ENCODE data around the gene TAF5L. TPM values are rescaled to one million over a fixed set of nuclear protein-coding genes. Genes with fewer than 3 reads are reported as not detected.
A peak's percentile ranks its signal among the peaks of the same experiment; 100 is the strongest.

The TAF5L gene
- total RNA-seq: 10 to 100 TPM; 11.0 to 25.5 (median 19.6) TPM

- peak within 1 kb of the TSS; percentile 69 to 96 (median 92) for H3K4me3 ChIP-seq
- peaks cover 21 to 40% (median 24%) of the 10 kb centered on the region in 4 donors for H3K4me1 ChIP-seq
- peaks cover 0 to 2% (median 0%) of the 10 kb centered on the region in 4 donors for H3K36me3 ChIP-seq
- TF ChIP-seq POLR2AphosphoS5 (IDR thresholded peaks at IDR 0.05) (peak in 1 of 2 donors; percentile 79), EP300 (IDR thresholded peaks at IDR 0.05) (no peak), CTCF (IDR thresholded peaks at IDR 0.05) (peak in 3 of 6 experiments; percentile 20 to 37 (median 32)), POLR2A (IDR thresholded peaks at IDR 0.05) (peak in 2 of 4 donors; percentile 8 to 71)
- DNase-seq: peak; percentile 91 to 98
- peak within 1 kb of the TSS; percentile 85 to 95 (median 88) for H3K27ac ChIP-seq
- WGBS, 2 donors: 0% methylated on average over 5 to 18 of the region's 97 CpGs
- H3K9me3 ChIP-seq: no peaks in the 10 kb centered on the region
- no peaks in the 10 kb centered on the region for H3K27me3 ChIP-seq
- ATAC-seq (ENCODE audit: low FRiP score in 2 of 2): peak; percentile 96 to 99
Measured at GRCh38 chr1:229625915-229626831, at the start of gene TAF5L, which contains the start of gene URB2. Gene TAF5L, minus strand, starts transcription at chr1:229626122. Its CDS starts 11,640 bp downstream, at chr1:229614482. Gene URB2, plus strand, starts transcription at chr1:229626247. Its CDS starts 1,387 bp downstream, at chr1:229627634.

- no peak for ATAC-seq (ENCODE audit: low FRiP score in 2 of 2)
- Histone ChIP-seq H3K9me3 (no peaks in the 10 kb centered on the region), H3K4me3 (no peak overlapping the region), H3K27ac (no peak overlapping the region), H3K36me3 (no peaks in the 10 kb centered on the region), H3K27me3 (no peaks in the 10 kb centered on the region), H3K4me1 (no peaks in the 10 kb centered on the region)
- TF ChIP-seq EP300 (IDR thresholded peaks at IDR 0.05): no peak
- TF ChIP-seq POLR2A (IDR thresholded peaks at IDR 0.05): no peak
- TF ChIP-seq POLR2AphosphoS5 (IDR thresholded peaks at IDR 0.05): no peak
- no peak for TF ChIP-seq CTCF (IDR thresholded peaks at IDR 0.05)
- DNase-seq: no peak
Measured at GRCh38 chr1:229675396-229675795, 49.5 kb upstream of the TAF5L start.

- H3K4me1 ChIP-seq: no peaks in the 10 kb centered on the region
- TF ChIP-seq POLR2AphosphoS5 (IDR thresholded peaks at IDR 0.05) (no peak), POLR2A (IDR thresholded peaks at IDR 0.05) (no peak), CTCF (IDR thresholded peaks at IDR 0.05) (no peak), EP300 (IDR thresholded peaks at IDR 0.05) (no peak)
- no peak for DNase-seq
- 47 to 48% methylated on average over 2 to 5 of the region's 5 CpGs for WGBS, 2 donors
- H3K9me3 ChIP-seq: no peaks in the 10 kb centered on the region
- H3K36me3 ChIP-seq: no peaks in the 10 kb centered on the region
- ATAC-seq (ENCODE audit: low FRiP score in 2 of 2): peak in 1 of 2 donors; percentile 10
- H3K4me3 ChIP-seq: no peak overlapping the region
- H3K27me3 ChIP-seq: no peaks in the 10 kb centered on the region
- H3K27ac ChIP-seq: no peak overlapping the region
Measured at GRCh38 chr1:229674042-229674441, 48.1 kb upstream of the TAF5L start.

- no peaks in the 10 kb centered on the region for H3K9me3 ChIP-seq
- DNase-seq (no peak), ATAC-seq (ENCODE audit: low FRiP score in 2 of 2) (no peak)
- no peak overlapping the region for H3K4me3 ChIP-seq
- no peaks in the 10 kb centered on the region for H3K36me3 ChIP-seq
- H3K4me1 ChIP-seq: no peaks in the 10 kb centered on the region
- WGBS, 2 donors: 78 to 97% methylated on average over 2 of the region's 2 CpGs
- TF ChIP-seq CTCF (IDR thresholded peaks at IDR 0.05): no peak
- no peak for TF ChIP-seq EP300 (IDR thresholded peaks at IDR 0.05)
- no peak for TF ChIP-seq POLR2A (IDR thresholded peaks at IDR 0.05)
- TF ChIP-seq POLR2AphosphoS5 (IDR thresholded peaks at IDR 0.05): no peak
- H3K27ac ChIP-seq: no peak overlapping the region
- H3K27me3 ChIP-seq: no peaks in the 10 kb centered on the region
Measured at GRCh38 chr1:229672246-229672645, 46.3 kb upstream of the TAF5L start.
